DND-41 (cell line): Measurements from ENCODE around the gene SATB1.

ENCODE experiments used
- CTCF ChIP-seq: IDR thresholded peaks from 2 replicates; pipeline ENCODE4 v1.5.1; 2012; ENCODE audit warnings: borderline replicate concordance, low read length, moderate library complexity, mild to moderate bottlenecking; ENCODE audit not compliant: poor library complexity, severe bottlenecking; ENCODE audit errors: extremely low read depth
- EZH2 ChIP-seq: IDR thresholded peaks from 3 replicates; pipeline ENCODE4 v1.6.1; 2012; ENCODE audit warnings: borderline replicate concordance, low read depth, mild to moderate bottlenecking, moderate library complexity, low read length, inconsistent platforms; ENCODE audit not compliant: severe bottlenecking

- TF ChIP-seq EZH2 (no peak), CTCF (no peak)
These were observed 52.2 kb downstream of the SATB1 start for GRCh38 chr3:18372786-18373405.
